Type B pancreatic cell (in vitro differentiated cells): Measurements from ENCODE around the gene MRPL24. TPM values are rescaled to one million over a fixed set of nuclear protein-coding genes. Genes with fewer than 3 reads are reported as not detected.

Source experiments
- DNase-seq: peaks from one replicate; pipeline ENCODE4 v3.0.0; 2021; ENCODE audit warnings: mixed read lengths; ENCODE audit not compliant: unreplicated experiment; ENCODE audit errors: extremely low spot score
- H3K27ac Mint-ChIP-seq: 2 replicates; pipeline ENCODE4 v1.8.0; 2021; ENCODE audit warnings: mild to moderate bottlenecking, mixed read lengths
- H3K27me3 Mint-ChIP-seq: 2 replicates; pipeline ENCODE4 v1.8.0; 2021; ENCODE audit warnings: mixed read lengths
- H3K36me3 Mint-ChIP-seq: 2 replicates; pipeline ENCODE4 v1.8.0; 2021; ENCODE audit warnings: mixed read lengths
- H3K4me1 Mint-ChIP-seq: one replicate; pipeline ENCODE4 v1.8.0; 2021; ENCODE audit warnings: mixed read lengths; ENCODE audit not compliant: unreplicated experiment
- H3K4me3 Mint-ChIP-seq: 2 replicates; pipeline ENCODE4 v1.8.0; 2021; ENCODE audit warnings: mild to moderate bottlenecking, mixed read lengths
- H3K9me3 Mint-ChIP-seq: 2 replicates; pipeline ENCODE4 v1.8.0; 2021; ENCODE audit warnings: mixed read lengths
- CTCF ChIP-seq: fragments of 200-600 bp; sonication (generic); conservative IDR thresholded peaks from 2 replicates; pipeline ENCODE4 v1.5.0; 2021; ENCODE audit warnings: antibody characterized with exemption, mild to moderate bottlenecking
- long read RNA-seq: library from polyadenylated mRNA; unstranded; transcript quantifications from one replicate; pipeline ENCODE4 v2.0.0, GENCODE V29; 2020
- total RNA-seq: library from RNA; stranded (reverse); gene quantifications from 2 replicates; pipeline ENCODE4 v1.2.1, GENCODE V29; 2021; ENCODE audit warnings: low replicate concordance

MRPL24 gene
- total RNA-seq: 47.4 and 58.6 TPM in 2 replicates
- long read RNA-seq, transcript MRPL24-202 (6 exons, 883 nt): minor isoform, 5 of 15 reads
- long read RNA-seq, transcript MRPL24-201 (6 exons, 883 nt): major isoform, 6 of 15 reads
- long read RNA-seq, partial matches to known transcripts: 0 of 15 reads
- long read RNA-seq, other reads (novel, unspliced or antisense): 4 of 15 reads

- Mint-ChIP-seq H3K9me3 (no peaks in the 10 kb centered on the region), H3K4me3 (peak within 1 kb of the TSS; percentile 97), H3K27ac (peak within 1 kb of the TSS; percentile 96), H3K27me3 (no peaks in the 10 kb centered on the region), H3K4me1 (peaks cover 38% of the 10 kb centered on the region), H3K36me3 (peaks cover 16% of the 10 kb centered on the region)
- no peak for TF ChIP-seq CTCF
- DNase-seq: peak; percentile 95
Measured at GRCh38 chr1:156740741-156741480, at the start of gene MRPL24. TSS of gene MRPL24 (minus strand) at chr1:156741088. CDS start at chr1:156738704, 2,384 bp downstream.

GRCh38 chr1:156789621-156790318 lies 48.9 kb upstream of the MRPL24 start:
- no peaks in the 10 kb centered on the region for H3K27me3 Mint-ChIP-seq
- no peak overlapping the region for H3K27ac Mint-ChIP-seq
- no peaks in the 10 kb centered on the region for H3K9me3 Mint-ChIP-seq
- no peak for TF ChIP-seq CTCF
- H3K4me1 Mint-ChIP-seq: no peaks in the 10 kb centered on the region
- peaks cover 31% of the 10 kb centered on the region for H3K36me3 Mint-ChIP-seq
- DNase-seq: no peak
- H3K4me3 Mint-ChIP-seq: no peak overlapping the region

- Mint-ChIP-seq H3K27ac (no peak overlapping the region), H3K36me3 (peaks cover 23% of the 10 kb centered on the region), H3K27me3 (no peaks in the 10 kb centered on the region), H3K4me1 (no peaks in the 10 kb centered on the region), H3K4me3 (no peak overlapping the region), H3K9me3 (no peaks in the 10 kb centered on the region)
- TF ChIP-seq CTCF: no peak
- DNase-seq: no peak
Measured at GRCh38 chr1:156788136-156788535, 47.2 kb upstream of the MRPL24 start.

DNA sequence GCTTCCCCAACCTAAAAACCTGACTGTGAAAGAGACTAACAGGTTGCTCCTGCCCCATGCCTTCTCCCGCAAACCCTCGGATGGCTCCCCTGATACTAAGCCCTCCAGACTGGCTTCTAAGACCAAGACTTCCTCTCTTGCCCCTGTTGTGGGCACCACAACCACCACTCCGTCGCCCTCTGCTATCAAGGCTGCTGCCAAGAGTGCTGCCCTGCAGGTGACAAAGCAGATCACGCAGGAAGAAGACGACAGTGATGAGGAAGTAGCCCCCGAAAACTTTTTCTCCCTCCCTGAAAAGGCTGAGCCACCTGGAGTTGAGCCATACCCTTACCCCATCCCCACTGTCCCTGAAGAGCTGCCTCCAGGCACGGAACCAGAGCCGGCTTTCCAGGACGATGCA lies 45.8 kb upstream of the MRPL24 start:
- Mint-ChIP-seq H3K27ac (no peak overlapping the region), H3K9me3 (no peaks in the 10 kb centered on the region), H3K4me3 (no peak overlapping the region), H3K4me1 (peaks cover 6% of the 10 kb centered on the region), H3K36me3 (peaks cover 29% of the 10 kb centered on the region), H3K27me3 (no peaks in the 10 kb centered on the region)
- no peak for TF ChIP-seq CTCF
- no peak for DNase-seq

GRCh38 chr1:156785458-156785857 lies 44.6 kb upstream of the MRPL24 start:
- DNase-seq: no peak
- Mint-ChIP-seq H3K4me3 (no peak overlapping the region), H3K9me3 (no peaks in the 10 kb centered on the region), H3K27me3 (no peaks in the 10 kb centered on the region), H3K27ac (no peak overlapping the region), H3K36me3 (peaks cover 37% of the 10 kb centered on the region), H3K4me1 (peaks cover 9% of the 10 kb centered on the region)
- no peak for TF ChIP-seq CTCF
